A673 (cell line): Measurements from ENCODE around the gene CASP5.

ENCODE experiments used
- CTCF ChIP-seq: fragments of 300-800, 200-600 bp; sonication (generic); conservative IDR thresholded peaks from 2 replicates; pipeline ENCODE4 v1.5.1; 2017; ENCODE audit warnings: low read depth, mild to moderate bottlenecking, antibody characterized with exemption, low read length, moderate library complexity, mixed read lengths
- EZH2 ChIP-seq: fragments of 200-600 bp; sonication (generic); IDR thresholded peaks from 2 replicates; pipeline ENCODE4 v1.6.1; 2017; ENCODE audit warnings: borderline replicate concordance, low read depth, mild to moderate bottlenecking, mixed read lengths, antibody characterized with exemption, low read length; ENCODE audit not compliant: poor library complexity, severe bottlenecking

- TF ChIP-seq CTCF (no peak), EZH2 (no peak)
Observed at GRCh38 chr11:105033781-105034180, 10.8 kb upstream of the CASP5 start.
